Measurements from ENCODE around the gene COBL.

DNA sequence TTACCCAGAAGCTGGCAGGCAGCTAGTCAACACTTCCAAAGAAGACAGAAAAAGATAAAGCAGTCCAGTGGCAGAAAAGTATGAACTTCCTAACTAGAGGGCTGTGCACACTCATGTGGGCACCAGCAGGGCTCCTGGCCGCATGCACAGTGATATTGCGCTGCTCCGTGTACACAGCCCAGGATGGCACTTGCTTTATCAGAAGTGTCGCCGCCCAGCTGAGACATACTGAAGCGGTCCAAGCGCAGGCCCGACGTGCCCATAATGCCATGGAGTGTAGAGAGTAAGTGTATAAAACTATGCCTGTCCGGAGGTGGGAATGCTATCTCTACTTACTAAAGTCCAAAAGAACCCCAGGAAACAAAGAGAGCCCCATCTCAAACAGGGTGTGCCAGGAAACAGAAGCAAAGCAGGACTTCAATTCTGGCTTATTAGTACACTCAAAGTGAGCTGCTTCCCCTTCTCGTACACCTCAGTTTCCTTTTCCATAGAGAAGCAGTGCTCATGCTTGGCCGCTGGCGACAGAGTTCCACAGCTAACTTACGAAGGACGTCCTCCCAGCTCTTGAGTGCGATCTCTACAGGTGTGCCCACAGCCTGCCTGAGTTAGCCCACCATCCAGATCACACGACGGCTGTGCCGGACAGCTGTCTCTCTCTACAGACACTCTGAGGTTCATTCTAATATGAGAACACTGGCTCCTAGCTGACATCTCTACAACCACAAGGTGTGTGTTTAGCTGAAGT lies 234.3 kb downstream of the COBL start:
- TF ChIP-seq EZH2 (IDR thresholded peaks at IDR 0.05; ENCODE audit: borderline replicate concordance, low read depth, low read length, severe bottlenecking) (no peak), POLR2A (IDR thresholded peaks at IDR 0.05; ENCODE audit: low read depth, low read length) (no peak), POLR2AphosphoS5 (IDR thresholded peaks at IDR 0.05; ENCODE audit: insufficient read depth, low read depth, low read length) (no peak), MYC (IDR thresholded peaks at IDR 0.05; ENCODE audit: low read depth, low read length) (no peak), FOS (IDR thresholded peaks at IDR 0.05; ENCODE audit: borderline replicate concordance, insufficient read depth, low read length) (no peak)
- TF ChIP-seq, protein P1, sequence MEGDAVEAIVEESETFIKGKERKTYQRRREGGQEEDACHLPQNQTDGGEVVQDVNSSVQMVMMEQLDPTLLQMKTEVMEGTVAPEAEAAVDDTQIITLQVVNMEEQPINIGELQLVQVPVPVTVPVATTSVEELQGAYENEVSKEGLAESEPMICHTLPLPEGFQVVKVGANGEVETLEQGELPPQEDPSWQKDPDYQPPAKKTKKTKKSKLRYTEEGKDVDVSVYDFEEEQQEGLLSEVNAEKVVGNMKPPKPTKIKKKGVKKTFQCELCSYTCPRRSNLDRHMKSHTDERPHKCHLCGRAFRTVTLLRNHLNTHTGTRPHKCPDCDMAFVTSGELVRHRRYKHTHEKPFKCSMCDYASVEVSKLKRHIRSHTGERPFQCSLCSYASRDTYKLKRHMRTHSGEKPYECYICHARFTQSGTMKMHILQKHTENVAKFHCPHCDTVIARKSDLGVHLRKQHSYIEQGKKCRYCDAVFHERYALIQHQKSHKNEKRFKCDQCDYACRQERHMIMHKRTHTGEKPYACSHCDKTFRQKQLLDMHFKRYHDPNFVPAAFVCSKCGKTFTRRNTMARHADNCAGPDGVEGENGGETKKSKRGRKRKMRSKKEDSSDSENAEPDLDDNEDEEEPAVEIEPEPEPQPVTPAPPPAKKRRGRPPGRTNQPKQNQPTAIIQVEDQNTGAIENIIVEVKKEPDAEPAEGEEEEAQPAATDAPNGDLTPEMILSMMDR (IDR thresholded peaks at IDR 0.05; ENCODE audit: extremely low read depth in 1 of 2, insufficient read depth in 1 of 2, low read depth in 1 of 2, low read length in 2 of 2), result no peak
